Activated CD4-positive, alpha-beta memory T cell treated with anti-CD3 and anti-CD28 coated beads, Interleukin-2, amount 10 ng/mL, durations not matched to agents 7 days and 5 days (primary cell): Measurements from ENCODE around the gene IL4I1. TPM values are rescaled to one million over a fixed set of nuclear protein-coding genes. Genes with fewer than 3 reads are reported as not detected.

ENCODE experiments used
- CTCF ChIA-PET: fragments of 350-600 bp; sonication (Branson Sonifier 250); formaldehyde crosslinking; loops from one replicate; lab custom pipeline; 2021; ENCODE audit warnings: antibody characterized with exemption, inconsistent platforms; lab: Charles Lee
- POLR2A ChIA-PET: fragments of 350-600 bp; sonication (Branson Sonifier 250); formaldehyde crosslinking; loops from one replicate; lab custom pipeline; 2021; ENCODE audit warnings: antibody characterized with exemption; lab: Charles Lee
- DNase-seq: peaks from one replicate; pipeline ENCODE4 v3.0.0-alpha.2; 2020
- H3K27ac Mint-ChIP-seq: one replicate; pipeline ENCODE4 v1.8.0; 2021; ENCODE audit warnings: mild to moderate bottlenecking, mixed read lengths
- H3K27me3 Mint-ChIP-seq: one replicate; pipeline ENCODE4 v1.8.0; 2021; ENCODE audit warnings: mixed read lengths
- H3K36me3 Mint-ChIP-seq: one replicate; pipeline ENCODE4 v1.8.0; 2021; ENCODE audit warnings: low read depth, mixed read lengths
- H3K4me1 Mint-ChIP-seq: one replicate; pipeline ENCODE4 v1.8.0; 2021; ENCODE audit warnings: mixed read lengths
- H3K4me3 Mint-ChIP-seq: one replicate; pipeline ENCODE4 v1.8.0; 2021; ENCODE audit warnings: mild to moderate bottlenecking, mixed read lengths
- H3K9me3 Mint-ChIP-seq: one replicate; pipeline ENCODE4 v1.8.0; 2021; ENCODE audit warnings: mixed read lengths
- total RNA-seq, 2 experiments: library from RNA; stranded (reverse); gene quantifications; one replicate each; pipeline ENCODE4 v1.2.3, GENCODE V29; 2021

Gene IL4I1
- total RNA-seq, 2 experiments from 2014 or later, result 25.7 to 26.4 TPM

GRCh38 chr19:49889038-49889686, 7.5 kb downstream of the IL4I1 start:
- CTCF ChIA-PET, result no interaction called here
- no peak overlapping the region for H3K4me3 Mint-ChIP-seq

GRCh38 chr19:49888510-49888824, 8.2 kb downstream of the IL4I1 start:
- Mint-ChIP-seq H3K36me3 (peaks cover 17% of the 10 kb centered on the region), H3K4me3 (no peak overlapping the region)

More at GRCh38 chr19:49889038-49889686, 7.5 kb downstream of the IL4I1 start:
- Mint-ChIP-seq H3K4me1 (peaks cover 29% of the 10 kb centered on the region), H3K9me3 (no peaks in the 10 kb centered on the region), H3K27me3 (no peaks in the 10 kb centered on the region), H3K27ac (no peak overlapping the region), H3K36me3 (peaks cover 13% of the 10 kb centered on the region)
- no peak for DNase-seq
- POLR2A ChIA-PET, result interaction anchor here (0.9 to 2.0 kb wide), 3 partner anchors 7 to 40 kb away, joined by 3 to 11 read pairs (median 5); partner anchors contain the start of genes ATF5 and NUP62

GRCh38 chr19:49887665-49888509, 8.8 kb downstream of the IL4I1 start:
- CTCF ChIA-PET, result no interaction called here
- DNase-seq, result no peak
- H3K4me3 Mint-ChIP-seq, result no peak overlapping the region
- no peaks in the 10 kb centered on the region for H3K27me3 Mint-ChIP-seq
- H3K27ac Mint-ChIP-seq, result no peak overlapping the region
- POLR2A ChIA-PET, result no interaction called here
- H3K9me3 Mint-ChIP-seq, result no peaks in the 10 kb centered on the region
- H3K36me3 Mint-ChIP-seq, result peaks cover 19% of the 10 kb centered on the region
- H3K4me1 Mint-ChIP-seq, result peaks cover 24% of the 10 kb centered on the region

More at GRCh38 chr19:49888510-49888824, 8.2 kb downstream of the IL4I1 start:
- Mint-ChIP-seq H3K27ac (no peak overlapping the region), H3K9me3 (no peaks in the 10 kb centered on the region), H3K27me3 (no peaks in the 10 kb centered on the region), H3K4me1 (peaks cover 29% of the 10 kb centered on the region)
- no peak for DNase-seq
- POLR2A ChIA-PET, result no interaction called here
- CTCF ChIA-PET, result no interaction called here

DNA sequence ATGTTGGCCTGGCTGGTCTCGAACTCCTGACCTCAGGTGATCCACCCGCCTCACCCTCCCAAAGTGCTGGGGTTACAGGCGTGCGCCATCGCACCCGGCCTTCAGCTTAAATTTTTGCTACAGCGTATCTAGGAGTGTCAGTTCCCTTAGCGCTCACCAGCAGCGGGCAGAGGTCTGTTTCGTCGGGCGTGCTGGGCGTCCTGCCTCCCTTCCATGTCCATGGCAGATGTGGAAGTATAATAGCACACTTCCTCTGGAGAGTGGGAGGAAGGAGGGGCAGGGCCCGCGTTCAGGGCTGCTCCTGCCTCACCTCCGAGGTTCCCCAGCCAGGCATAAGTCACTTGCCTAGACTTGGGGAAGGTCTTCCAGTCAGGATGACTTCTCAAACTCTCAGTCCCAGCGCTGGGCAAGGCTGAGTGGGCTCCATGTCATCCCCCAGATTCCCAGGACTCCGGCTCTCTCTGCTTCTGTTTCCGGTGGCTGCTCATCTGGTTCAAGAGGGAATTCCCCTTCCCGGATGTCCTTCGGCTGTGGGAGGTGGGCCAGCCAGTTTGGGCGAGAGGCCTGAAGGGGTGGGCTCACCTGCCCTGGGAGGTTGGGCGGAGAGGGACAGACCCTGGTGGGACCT, 9.5 kb downstream of the IL4I1 start:
- DNase-seq, result no peak
- Mint-ChIP-seq H3K9me3 (no peaks in the 10 kb centered on the region), H3K27ac (no peak overlapping the region), H3K4me1 (peaks cover 18% of the 10 kb centered on the region), H3K36me3 (peaks cover 26% of the 10 kb centered on the region), H3K27me3 (no peaks in the 10 kb centered on the region), H3K4me3 (no peak overlapping the region)
- ChIA-PET CTCF (interaction anchor here (1.5 kb wide), 1 partner anchor 18 kb away, joined by 3 read pairs; no protein-coding TSS in a partner anchor), POLR2A (interaction anchor here (1.1 to 1.9 kb wide), 4 partner anchors 9 to 41 kb away, joined by 3 to 6 read pairs (median 5); partner anchors contain the start of genes AKT1S1, ATF5, IL4I1 and PTOV1)

GRCh38 chr19:49884760-49885159, 11.9 kb downstream of the IL4I1 start:
- ChIA-PET POLR2A (no interaction called here), CTCF (no interaction called here)
- no peak for DNase-seq
- no peak overlapping the region for H3K4me3 Mint-ChIP-seq
- H3K9me3 Mint-ChIP-seq, result no peaks in the 10 kb centered on the region
- H3K4me1 Mint-ChIP-seq, result peaks cover 9% of the 10 kb centered on the region
- H3K36me3 Mint-ChIP-seq, result peaks cover 44% of the 10 kb centered on the region
- H3K27me3 Mint-ChIP-seq, result no peaks in the 10 kb centered on the region
- no peak overlapping the region for H3K27ac Mint-ChIP-seq

DNA sequence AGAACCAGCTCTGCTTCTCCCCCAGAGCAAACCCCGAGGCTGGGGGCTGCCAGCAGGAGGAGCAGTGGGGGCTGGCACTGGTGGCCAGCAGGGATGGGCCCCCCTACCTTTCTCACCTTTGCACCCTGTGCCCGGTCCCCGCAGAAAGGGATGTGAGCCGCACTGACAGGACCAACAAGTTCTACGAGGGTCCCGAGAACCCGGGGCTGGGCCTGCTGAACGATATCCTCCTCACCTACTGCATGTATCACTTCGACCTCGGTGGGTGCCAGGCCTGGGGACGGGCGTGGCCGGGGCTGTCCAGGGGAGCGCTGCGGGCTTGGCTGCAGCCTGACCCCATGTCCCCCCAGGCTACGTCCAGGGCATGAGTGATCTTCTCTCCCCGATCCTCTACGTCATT, 12.6 kb downstream of the IL4I1 start:
- H3K4me3 Mint-ChIP-seq, result no peak overlapping the region
- peaks cover 46% of the 10 kb centered on the region for H3K36me3 Mint-ChIP-seq
- H3K27me3 Mint-ChIP-seq, result no peaks in the 10 kb centered on the region
- ChIA-PET POLR2A (interaction anchor here (0.9 to 1.2 kb wide), 2 partner anchors 44 to 46 kb away, joined by 3 read pairs; no protein-coding TSS in a partner anchor), CTCF (no interaction called here)
- H3K4me1 Mint-ChIP-seq, result peaks cover 9% of the 10 kb centered on the region
- H3K9me3 Mint-ChIP-seq, result no peaks in the 10 kb centered on the region
- no peak for DNase-seq
- no peak overlapping the region for H3K27ac Mint-ChIP-seq

DNA sequence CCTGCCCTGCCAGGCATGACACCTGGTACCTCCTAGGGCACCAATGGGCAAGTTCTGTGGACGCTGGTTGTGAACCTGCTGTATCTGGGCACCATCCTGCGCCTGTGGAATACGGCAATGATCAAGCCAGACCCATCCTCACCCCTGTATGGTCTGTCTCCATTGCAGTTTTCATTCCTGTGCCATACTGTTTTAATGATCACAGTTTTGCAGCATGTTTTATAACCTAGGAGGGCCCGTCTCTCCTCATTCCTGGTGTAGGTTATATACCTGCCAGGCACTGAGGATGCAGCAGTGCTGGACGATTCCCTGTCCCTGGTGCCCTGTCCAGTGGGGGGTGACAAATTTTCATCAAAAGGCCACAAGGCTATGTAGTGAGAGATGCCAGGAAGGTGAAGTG, 13.6 kb downstream of the IL4I1 start:
- no peaks in the 10 kb centered on the region for H3K27me3 Mint-ChIP-seq
- ChIA-PET CTCF (no interaction called here), POLR2A (interaction anchor here (1.2 to 2.2 kb wide), 2 partner anchors 45 kb away, joined by 3 to 9 read pairs; partner anchors contain the start of genes ATF5 and NUP62)
- H3K9me3 Mint-ChIP-seq, result no peaks in the 10 kb centered on the region
- no peak overlapping the region for H3K4me3 Mint-ChIP-seq
- no peak overlapping the region for H3K27ac Mint-ChIP-seq
- DNase-seq, result no peak
- H3K36me3 Mint-ChIP-seq, result peaks cover 51% of the 10 kb centered on the region
- peaks cover 17% of the 10 kb centered on the region for H3K4me1 Mint-ChIP-seq

GRCh38 chr19:49882643-49883042, 14.0 kb downstream of the IL4I1 start:
- DNase-seq, result no peak
- ChIA-PET POLR2A (interaction anchor here (1.9 to 2.2 kb wide), 2 partner anchors 46 to 69 kb away, joined by 5 to 9 read pairs; partner anchors contain the start of genes ATF5, FUZ and NUP62), CTCF (no interaction called here)
- no peak overlapping the region for H3K4me3 Mint-ChIP-seq
- H3K4me1 Mint-ChIP-seq, result peaks cover 20% of the 10 kb centered on the region
- no peaks in the 10 kb centered on the region for H3K27me3 Mint-ChIP-seq
- no peaks in the 10 kb centered on the region for H3K9me3 Mint-ChIP-seq
- H3K36me3 Mint-ChIP-seq, result peaks cover 53% of the 10 kb centered on the region
- no peak overlapping the region for H3K27ac Mint-ChIP-seq

- DNase-seq, result no peak
- Mint-ChIP-seq H3K4me1 (peaks cover 20% of the 10 kb centered on the region), H3K4me3 (no peak overlapping the region), H3K27ac (no peak overlapping the region), H3K36me3 (peaks cover 53% of the 10 kb centered on the region), H3K9me3 (no peaks in the 10 kb centered on the region), H3K27me3 (no peaks in the 10 kb centered on the region)
- ChIA-PET POLR2A (interaction anchor here (0.7 to 2.2 kb wide), 7 partner anchors 8 to 69 kb away, joined by 3 to 9 read pairs (median 3); partner anchors contain the start of genes ATF5, FUZ, IL4I1 and NUP62), CTCF (no interaction called here)
These were observed 14.9 kb downstream of the IL4I1 start for GRCh38 chr19:49881672-49882394.

DNA sequence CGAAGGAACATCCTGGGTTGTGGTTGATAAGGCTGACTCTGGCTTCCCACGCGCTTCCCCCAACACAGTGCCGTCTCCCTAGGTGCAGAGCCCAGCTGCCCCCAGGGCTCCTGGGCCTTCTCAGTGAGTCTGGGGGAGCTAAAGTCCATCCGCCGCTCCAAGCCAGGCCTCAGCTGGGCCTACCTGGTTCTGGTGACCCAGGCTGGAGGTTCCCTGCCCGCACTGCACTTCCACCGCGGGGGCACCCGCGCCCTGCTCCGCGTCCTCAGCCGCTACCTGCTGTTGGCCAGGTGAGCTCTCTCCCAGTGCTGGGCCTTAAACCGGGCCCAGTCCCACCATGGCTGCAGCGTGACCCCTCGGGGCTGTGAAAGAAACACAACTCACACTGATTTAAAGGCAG, 15.5 kb downstream of the IL4I1 start:
- ChIA-PET CTCF (no interaction called here), POLR2A (interaction anchor here (0.7 to 2.2 kb wide), 7 partner anchors 9 to 68 kb away, joined by 3 to 9 read pairs (median 3); partner anchors contain the start of genes ATF5, FUZ, IL4I1 and NUP62)
- Mint-ChIP-seq H3K4me3 (no peak overlapping the region), H3K9me3 (no peaks in the 10 kb centered on the region), H3K4me1 (peaks cover 18% of the 10 kb centered on the region), H3K27me3 (no peaks in the 10 kb centered on the region), H3K27ac (no peak overlapping the region), H3K36me3 (peaks cover 53% of the 10 kb centered on the region)
- DNase-seq, result no peak

DNA sequence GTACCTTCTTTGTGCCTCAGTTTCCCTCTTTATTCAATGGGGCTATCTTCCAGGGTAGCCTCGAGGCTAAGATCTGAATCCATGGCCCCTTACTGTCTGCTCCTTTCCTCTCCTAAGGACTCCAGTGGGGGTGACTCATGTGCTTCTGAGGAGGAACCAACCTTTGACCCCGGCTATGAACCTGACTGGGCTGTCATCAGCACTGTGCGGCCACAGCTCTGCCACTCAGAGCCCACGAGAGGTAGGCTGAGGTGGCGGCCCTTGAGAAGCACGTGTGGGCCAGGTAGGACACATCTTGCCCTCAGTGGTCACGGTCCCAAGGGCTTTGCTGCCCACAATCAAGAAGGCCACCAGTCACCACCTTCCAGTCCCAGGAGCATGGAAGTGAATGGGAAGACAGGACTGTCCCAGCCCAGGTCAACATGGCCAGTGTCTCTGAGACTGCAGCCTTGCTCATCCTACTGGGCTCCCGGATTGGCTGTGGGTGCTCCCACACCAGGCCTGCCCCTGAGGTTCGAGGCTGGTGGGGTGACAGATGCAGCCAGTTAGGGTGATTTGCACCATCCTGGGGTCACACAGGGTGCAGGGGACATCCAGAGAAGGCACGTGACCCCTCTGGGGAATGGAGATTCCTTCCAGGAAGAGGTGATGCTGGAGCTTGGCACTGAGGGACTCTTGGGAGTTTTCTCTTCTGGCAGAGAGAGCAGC, 16.4 kb downstream of the IL4I1 start:
- ChIA-PET CTCF (no interaction called here), POLR2A (interaction anchor here (1.8 kb wide), 1 partner anchor 47 kb away, joined by 4 read pairs; no protein-coding TSS in a partner anchor)
- Mint-ChIP-seq H3K27me3 (no peaks in the 10 kb centered on the region), H3K36me3 (peaks cover 52% of the 10 kb centered on the region), H3K4me1 (peaks cover 22% of the 10 kb centered on the region), H3K9me3 (no peaks in the 10 kb centered on the region), H3K4me3 (no peak overlapping the region), H3K27ac (no peak overlapping the region)
- no peak for DNase-seq
